ENCODE results near the gene PLEKHA4. TPM values are rescaled to one million over a fixed set of nuclear protein-coding genes. Genes with fewer than 3 reads are reported as not detected.
A peak's percentile ranks its signal among the peaks of the same experiment; 100 is the strongest.

The PLEKHA4 gene
- total and polyA plus RNA-seq, 2 of the 13 experiments (the other 11 are each of a cell fraction or from before 2014, with no cell fraction given), result 4.8 to 6.0 TPM

DNA sequence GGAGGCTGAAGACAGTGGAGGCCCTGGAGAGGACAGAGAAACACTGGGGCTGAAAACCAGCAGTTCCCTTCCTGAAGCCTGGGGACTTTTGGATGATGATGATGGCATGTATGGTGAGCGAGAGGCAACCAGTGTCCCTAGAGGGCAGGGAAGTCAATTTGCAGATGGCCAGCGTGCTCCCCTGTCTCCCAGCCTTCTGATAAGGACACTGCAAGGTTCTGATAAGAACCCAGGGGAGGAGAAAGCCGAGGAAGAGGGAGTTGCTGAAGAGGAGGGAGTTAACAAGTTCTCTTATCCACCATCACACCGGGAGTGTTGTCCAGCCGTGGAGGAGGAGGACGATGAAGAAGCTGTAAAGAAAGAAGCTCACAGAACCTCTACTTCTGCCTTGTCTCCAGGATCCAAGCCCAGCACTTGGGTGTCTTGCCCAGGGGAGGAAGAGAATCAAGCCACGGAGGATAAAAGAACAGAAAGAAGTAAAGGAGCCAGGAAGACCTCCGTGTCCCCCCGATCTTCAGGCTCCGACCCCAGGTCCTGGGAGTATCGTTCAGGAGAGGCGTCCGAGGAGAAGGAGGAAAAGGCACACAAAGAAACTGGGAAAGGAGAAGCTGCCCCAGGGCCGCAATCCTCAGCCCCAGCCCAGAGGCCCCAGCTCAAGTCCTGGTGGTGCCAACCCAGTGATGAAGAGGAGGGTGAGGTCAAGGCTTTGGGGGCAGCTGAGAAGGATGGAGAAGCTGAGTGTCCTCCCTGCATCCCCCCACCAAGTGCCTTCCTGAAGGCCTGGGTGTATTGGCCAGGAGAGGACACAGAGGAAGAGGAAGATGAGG lies 5.3 kb upstream of the PLEKHA4 start:
- no peaks in the 10 kb centered on the region for H3K9me3 ChIP-seq (ENCODE audit: low read length)
- peak overlapping the region; percentile 100 for H3K9ac ChIP-seq (ENCODE audit: insufficient read depth, low read depth, low read length)
- no TSS peak for BruUV-seq (replicated peaks)
- peaks cover 32% of the 10 kb centered on the region for H4K20me1 ChIP-seq (ENCODE audit: insufficient read depth, low read length)
- no peaks in the 10 kb centered on the region; a peak in 1 of 5 replicates for H3K27me3 ChIP-seq (ENCODE audit: control insufficient read depth in 1 of 2, insufficient read depth in 2 of 2, low read length in 2 of 2)
- H3K36me3 ChIP-seq (replicated peaks in 1 of 2; ENCODE audit: control insufficient read depth in 1 of 2, insufficient read depth in 2 of 2, low read length in 2 of 2), result peaks cover 9 to 32% of the 10 kb centered on the region in 2 experiments
- no peak overlapping the region for H2AFZ ChIP-seq (ENCODE audit: low read length)
- no peak for DNase-seq (ENCODE audit: low spot score)
- intact Hi-C loops (cut with micrococcal nuclease; ENCODE audit: unreplicated experiment) (loop anchor here (10.0 kb wide), 1 partner anchor 91 kb away; the partner anchor contains the start of gene FTL), in situ Hi-C loops (cut with HindIII; ENCODE audit: extremely low pct_ligation_motif_present, low pct_unique_long_range_greater_than_20kb) (loop anchor here (5.0 kb wide), 1 partner anchor 89 kb away; no protein-coding TSS in a partner anchor)
- H3K4me2 ChIP-seq (ENCODE audit: low read depth, low read length), result peak overlapping the region; percentile 97
- peak overlapping the region; percentile 93 to 97 (median 94) for H3K4me3 ChIP-seq (replicated peaks in 1 of 3; ENCODE audit: insufficient read depth in 1 of 3, low read depth in 2 of 3, low read length in 3 of 3)
- CTCF ChIA-PET (ENCODE audit: low intra/inter-chr PET ratio, low total read pairs), result no interaction called here
- POLR2A ChIA-PET, result interaction anchor here (0.6 to 6.9 kb wide), 9 partner anchors 26 to 119 kb away, joined by 3 to 88 read pairs (median 8); partner anchors contain the start of genes FTL, GYS1, NUCB1 and RUVBL2
- WGBS (ENCODE audit: low lambda C conversion rate), result 76% methylated on average over 14 of the region's 14 CpGs
- no peak for TF ChIP-seq ZNF550 (CRISPR knock-in tag; IDR thresholded peaks at IDR 0.05; ENCODE audit: borderline replicate concordance)
- TF ChIP-seq, protein P1, sequence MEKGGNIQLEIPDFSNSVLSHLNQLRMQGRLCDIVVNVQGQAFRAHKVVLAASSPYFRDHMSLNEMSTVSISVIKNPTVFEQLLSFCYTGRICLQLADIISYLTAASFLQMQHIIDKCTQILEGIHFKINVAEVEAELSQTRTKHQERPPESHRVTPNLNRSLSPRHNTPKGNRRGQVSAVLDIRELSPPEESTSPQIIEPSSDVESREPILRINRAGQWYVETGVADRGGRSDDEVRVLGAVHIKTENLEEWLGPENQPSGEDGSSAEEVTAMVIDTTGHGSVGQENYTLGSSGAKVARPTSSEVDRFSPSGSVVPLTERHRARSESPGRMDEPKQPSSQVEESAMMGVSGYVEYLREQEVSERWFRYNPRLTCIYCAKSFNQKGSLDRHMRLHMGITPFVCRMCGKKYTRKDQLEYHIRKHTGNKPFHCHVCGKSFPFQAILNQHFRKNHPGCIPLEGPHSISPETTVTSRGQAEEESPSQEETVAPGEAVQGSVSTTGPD (CRISPR knock-in tag; IDR thresholded peaks at IDR 0.05), result no peak
- TF ChIP-seq ADNP (CRISPR knock-in tag; IDR thresholded peaks at IDR 0.05), result no peak
- TF ChIP-seq, protein P2, sequence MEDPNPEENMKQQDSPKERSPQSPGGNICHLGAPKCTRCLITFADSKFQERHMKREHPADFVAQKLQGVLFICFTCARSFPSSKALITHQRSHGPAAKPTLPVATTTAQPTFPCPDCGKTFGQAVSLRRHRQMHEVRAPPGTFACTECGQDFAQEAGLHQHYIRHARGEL (CRISPR knock-in tag; IDR thresholded peaks at IDR 0.05), result no peak
- TF ChIP-seq, protein P3, sequence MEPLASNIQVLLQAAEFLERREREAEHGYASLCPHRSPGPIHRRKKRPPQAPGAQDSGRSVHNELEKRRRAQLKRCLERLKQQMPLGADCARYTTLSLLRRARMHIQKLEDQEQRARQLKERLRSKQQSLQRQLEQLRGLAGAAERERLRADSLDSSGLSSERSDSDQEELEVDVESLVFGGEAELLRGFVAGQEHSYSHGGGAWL (CRISPR knock-in tag; IDR thresholded peaks at IDR 0.05), result 0 out of 2 replicates have a peak, but pooled peaks have one; percentile 2
- no peak for TF ChIP-seq MAFG (CRISPR knock-in tag; IDR thresholded peaks at IDR 0.05)
- TF ChIP-seq PAWR (CRISPR knock-in tag; IDR thresholded peaks at IDR 0.05; ENCODE audit: borderline replicate concordance), result no peak
- TF ChIP-seq ZNF44 (CRISPR knock-in tag; IDR thresholded peaks at IDR 0.05), result no peak
- no peak for TF ChIP-seq FLYWCH1 (CRISPR knock-in tag; IDR thresholded peaks at IDR 0.05)
- no peak for TF ChIP-seq SNAPC2 (CRISPR knock-in tag; IDR thresholded peaks at IDR 0.05)
- TF ChIP-seq, protein P4, sequence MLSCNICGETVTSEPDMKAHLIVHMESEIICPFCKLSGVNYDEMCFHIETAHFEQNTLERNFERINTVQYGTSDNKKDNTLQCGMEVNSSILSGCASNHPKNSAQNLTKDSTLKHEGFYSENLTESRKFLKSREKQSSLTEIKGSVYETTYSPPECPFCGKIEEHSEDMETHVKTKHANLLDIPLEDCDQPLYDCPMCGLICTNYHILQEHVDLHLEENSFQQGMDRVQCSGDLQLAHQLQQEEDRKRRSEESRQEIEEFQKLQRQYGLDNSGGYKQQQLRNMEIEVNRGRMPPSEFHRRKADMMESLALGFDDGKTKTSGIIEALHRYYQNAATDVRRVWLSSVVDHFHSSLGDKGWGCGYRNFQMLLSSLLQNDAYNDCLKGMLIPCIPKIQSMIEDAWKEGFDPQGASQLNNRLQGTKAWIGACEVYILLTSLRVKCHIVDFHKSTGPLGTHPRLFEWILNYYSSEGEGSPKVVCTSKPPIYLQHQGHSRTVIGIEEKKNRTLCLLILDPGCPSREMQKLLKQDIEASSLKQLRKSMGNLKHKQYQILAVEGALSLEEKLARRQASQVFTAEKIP (CRISPR knock-in tag; IDR thresholded peaks at IDR 0.05; ENCODE audit: borderline replicate concordance), result no peak
- TF ChIP-seq, protein P5, sequence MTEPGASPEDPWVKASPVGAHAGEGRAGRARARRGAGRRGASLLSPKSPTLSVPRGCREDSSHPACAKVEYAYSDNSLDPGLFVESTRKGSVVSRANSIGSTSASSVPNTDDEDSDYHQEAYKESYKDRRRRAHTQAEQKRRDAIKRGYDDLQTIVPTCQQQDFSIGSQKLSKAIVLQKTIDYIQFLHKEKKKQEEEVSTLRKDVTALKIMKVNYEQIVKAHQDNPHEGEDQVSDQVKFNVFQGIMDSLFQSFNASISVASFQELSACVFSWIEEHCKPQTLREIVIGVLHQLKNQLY (CRISPR knock-in tag; IDR thresholded peaks at IDR 0.05), result no peak
- 0 out of 2 replicates have a peak, but pooled peaks have one; percentile 5 for TF ChIP-seq DNMT3B (CRISPR knock-in tag; conservative IDR thresholded peaks at IDR 0.05)
- TF ChIP-seq RBFOX2 (IDR thresholded peaks at IDR 0.05; ENCODE audit: low read depth, low read length), result 0 out of 2 replicates have a peak, but pooled peaks have one; percentile 0
- 0 out of 2 replicates have a peak, but pooled peaks have one; percentile 29 for TF ChIP-seq ZNF253 (CRISPR knock-in tag; IDR thresholded peaks at IDR 0.05; ENCODE audit: borderline replicate concordance)
- TF ChIP-seq KAT2B (IDR thresholded peaks at IDR 0.05; ENCODE audit: borderline replicate concordance, low read depth, low read length), result no peak
- peak in 1 of 2 experiments; percentile 17; a peak in 2 of 4 replicates for TF ChIP-seq POLR2A (IDR thresholded peaks at IDR 0.05; ENCODE audit: insufficient read depth in 1 of 2, low read depth in 2 of 2, low read length in 2 of 2)
- no peak for TF ChIP-seq ZNF143 (CRISPR knock-in tag; IDR thresholded peaks at IDR 0.05)
- no peak for TF ChIP-seq ZNF790 (CRISPR knock-in tag; IDR thresholded peaks at IDR 0.05; ENCODE audit: borderline replicate concordance)
- ATAC-seq, result no peak
- FAIRE-seq, result no peak
- H3K79me2 ChIP-seq (ENCODE audit: insufficient read depth, low read length), result peaks cover 34% of the 10 kb centered on the region
- H3K27ac ChIP-seq (ENCODE audit: extremely low read length, insufficient read depth, low read length), result peak overlapping the region; percentile 99
- H3K4me1 ChIP-seq (ENCODE audit: insufficient read depth, low read length), result peaks cover 56% of the 10 kb centered on the region
